Medulla oblongata (tissue), 1 donor: ENCODE data around the gene RNU5B-1.
"Not testable (repeated sequence)": the region's sequence is repeated elsewhere in the genome, so short reads cannot be mapped to it uniquely, and the experiment has no call there.

Source experiments
- DNase-seq: peaks from one replicate; pipeline ENCODE4 v3.0.0-alpha.2; 2015; ENCODE audit errors: extremely low spot score

The RNU5B-1 gene

GRCh38 chr15:65343374-65343981 is 39.0 kb downstream of the RNU5B-1 start:
- no peak for DNase-seq

GRCh38 chr15:65344214-65344913 is 39.9 kb downstream of the RNU5B-1 start:
- DNase-seq: no peak

GRCh38 chr15:65344914-65345275 is 40.4 kb downstream of the RNU5B-1 start:
- DNase-seq: no peak

GRCh38 chr15:65346856-65347598 is 42.5 kb downstream of the RNU5B-1 start:
- DNase-seq: no peak

- not testable (repeated sequence) for DNase-seq
These were observed 43.3 kb downstream of the RNU5B-1 start for GRCh38 chr15:65347756-65348155.

- DNase-seq: no peak
These were observed 44.9 kb downstream of the RNU5B-1 start for GRCh38 chr15:65349338-65349737.

- DNase-seq: not testable (repeated sequence)
These were observed 47.5 kb downstream of the RNU5B-1 start for GRCh38 chr15:65351972-65352371.
